Esophagus squamous epithelium (tissue), 4 donors: ENCODE data around the gene WFDC12.

Experiments
- POLR2A ChIP-seq, 4 donors: fragments of 450-650 bp; IDR thresholded peaks; one replicate each; pipeline ENCODE4 v1.6.1; 2017; ENCODE audit warnings: antibody characterized with exemption in 4 of 4, mild to moderate bottlenecking in 4 of 4, moderate library complexity in 3 of 4
- TF ChIP-seq, protein P1 (sequence below), 6 experiments: fragments of 450-650 bp in 4 of 6; fragments of 200-600 bp in 2 of 6; sonication (generic) in 2 of 6; IDR thresholded peaks; one replicate each; pipeline ENCODE4 v1.5.1; 2016 to 2019; ENCODE audit warnings: antibody characterized with exemption in 6 of 6, mild to moderate bottlenecking in 4 of 6, moderate library complexity in 4 of 6

DNA sequence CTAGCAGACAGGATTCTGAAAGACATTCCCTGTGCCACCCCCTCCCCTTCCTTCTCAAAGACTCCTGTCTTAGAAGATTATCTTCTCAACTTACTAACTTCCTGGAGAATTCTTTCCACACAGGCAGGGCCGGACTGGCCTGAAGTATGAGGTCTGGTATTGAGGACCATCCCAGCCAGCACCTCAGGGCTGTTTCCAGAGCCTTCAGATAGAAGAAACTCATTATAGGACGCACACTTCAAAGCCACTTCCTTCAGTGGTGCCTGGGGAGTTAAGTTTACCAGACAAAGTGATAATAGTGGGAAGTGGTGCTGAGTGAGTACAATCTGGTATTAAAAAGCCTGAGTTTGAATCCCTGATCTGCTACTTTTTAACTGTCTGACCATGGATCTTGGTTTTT lies 39.0 kb downstream of the WFDC12 start:
- no peak for TF ChIP-seq POLR2A (IDR thresholded peaks at IDR 0.05)
- TF ChIP-seq, protein P1, sequence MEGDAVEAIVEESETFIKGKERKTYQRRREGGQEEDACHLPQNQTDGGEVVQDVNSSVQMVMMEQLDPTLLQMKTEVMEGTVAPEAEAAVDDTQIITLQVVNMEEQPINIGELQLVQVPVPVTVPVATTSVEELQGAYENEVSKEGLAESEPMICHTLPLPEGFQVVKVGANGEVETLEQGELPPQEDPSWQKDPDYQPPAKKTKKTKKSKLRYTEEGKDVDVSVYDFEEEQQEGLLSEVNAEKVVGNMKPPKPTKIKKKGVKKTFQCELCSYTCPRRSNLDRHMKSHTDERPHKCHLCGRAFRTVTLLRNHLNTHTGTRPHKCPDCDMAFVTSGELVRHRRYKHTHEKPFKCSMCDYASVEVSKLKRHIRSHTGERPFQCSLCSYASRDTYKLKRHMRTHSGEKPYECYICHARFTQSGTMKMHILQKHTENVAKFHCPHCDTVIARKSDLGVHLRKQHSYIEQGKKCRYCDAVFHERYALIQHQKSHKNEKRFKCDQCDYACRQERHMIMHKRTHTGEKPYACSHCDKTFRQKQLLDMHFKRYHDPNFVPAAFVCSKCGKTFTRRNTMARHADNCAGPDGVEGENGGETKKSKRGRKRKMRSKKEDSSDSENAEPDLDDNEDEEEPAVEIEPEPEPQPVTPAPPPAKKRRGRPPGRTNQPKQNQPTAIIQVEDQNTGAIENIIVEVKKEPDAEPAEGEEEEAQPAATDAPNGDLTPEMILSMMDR (IDR thresholded peaks at IDR 0.05): no peak
